Measurements from ENCODE around the gene CD27. TPM values are rescaled to one million over a fixed set of nuclear protein-coding genes. Genes with fewer than 3 reads are reported as not detected.

CD27 gene
- total RNA-seq (2021) (0.23 to 0.34 TPM (median 0.28 TPM) in 3 replicates), Bru-seq, nascent RNA (percentile 1 among the genes with signal in this experiment)
- long read RNA-seq, experiment 1, partial matches to known transcripts, result 1 of 1 reads
- long read RNA-seq, experiment 1, other reads (novel, unspliced or antisense), result 0 of 1 reads
- long read RNA-seq, experiment 2, partial matches to known transcripts, result 1 of 1 reads
- long read RNA-seq, experiment 2, other reads (novel, unspliced or antisense), result 0 of 1 reads
- long read RNA-seq, experiment 3, result 0 reads

GRCh38 chr12:6444704-6445688, at the start of gene CD27:
CD27 (plus strand) TSS chr12:6444955; CDS start chr12:6445096, 141 bp downstream.
- TF ChIP-seq, protein P1, sequence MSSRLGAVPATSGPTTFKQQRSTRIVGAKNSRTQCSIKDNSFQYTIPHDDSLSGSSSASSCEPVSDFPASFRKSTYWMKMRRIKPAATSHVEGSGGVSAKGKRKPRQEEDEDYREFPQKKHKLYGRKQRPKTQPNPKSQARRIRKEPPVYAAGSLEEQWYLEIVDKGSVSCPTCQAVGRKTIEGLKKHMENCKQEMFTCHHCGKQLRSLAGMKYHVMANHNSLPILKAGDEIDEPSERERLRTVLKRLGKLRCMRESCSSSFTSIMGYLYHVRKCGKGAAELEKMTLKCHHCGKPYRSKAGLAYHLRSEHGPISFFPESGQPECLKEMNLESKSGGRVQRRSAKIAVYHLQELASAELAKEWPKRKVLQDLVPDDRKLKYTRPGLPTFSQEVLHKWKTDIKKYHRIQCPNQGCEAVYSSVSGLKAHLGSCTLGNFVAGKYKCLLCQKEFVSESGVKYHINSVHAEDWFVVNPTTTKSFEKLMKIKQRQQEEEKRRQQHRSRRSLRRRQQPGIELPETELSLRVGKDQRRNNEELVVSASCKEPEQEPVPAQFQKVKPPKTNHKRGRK (CRISPR knock-in tag; IDR thresholded peaks at IDR 0.05; ENCODE audit: borderline replicate concordance), result no peak
- TF ChIP-seq NR3C1 (CRISPR knock-in tag; conservative IDR thresholded peaks at IDR 0.05; ENCODE audit: low read depth), result no peak
- TF ChIP-seq NFE2L1 (CRISPR knock-in tag; IDR thresholded peaks at IDR 0.05), result no peak
- no peak for TF ChIP-seq TCF7 (CRISPR knock-in tag; IDR thresholded peaks at IDR 0.05; ENCODE audit: low read depth)
- no peak for TF ChIP-seq NFATC4 (CRISPR knock-in tag; IDR thresholded peaks at IDR 0.05)
- TF ChIP-seq E2F1 (CRISPR knock-in tag; IDR thresholded peaks at IDR 0.05), result no peak
- no peak for TF ChIP-seq ZNF263 (CRISPR knock-in tag; IDR thresholded peaks at IDR 0.05; ENCODE audit: low read depth)
- TF ChIP-seq JUN (CRISPR knock-in tag; IDR thresholded peaks at IDR 0.05), result no peak
- no peak for TF ChIP-seq ERG (CRISPR knock-in tag; IDR thresholded peaks at IDR 0.05)
- TF ChIP-seq ZNF317 (CRISPR knock-in tag; IDR thresholded peaks at IDR 0.05; ENCODE audit: borderline replicate concordance, low read depth), result no peak
- no peak for TF ChIP-seq IRF2 (CRISPR knock-in tag; IDR thresholded peaks at IDR 0.05; ENCODE audit: borderline replicate concordance, low read depth)
- TF ChIP-seq, protein P2, sequence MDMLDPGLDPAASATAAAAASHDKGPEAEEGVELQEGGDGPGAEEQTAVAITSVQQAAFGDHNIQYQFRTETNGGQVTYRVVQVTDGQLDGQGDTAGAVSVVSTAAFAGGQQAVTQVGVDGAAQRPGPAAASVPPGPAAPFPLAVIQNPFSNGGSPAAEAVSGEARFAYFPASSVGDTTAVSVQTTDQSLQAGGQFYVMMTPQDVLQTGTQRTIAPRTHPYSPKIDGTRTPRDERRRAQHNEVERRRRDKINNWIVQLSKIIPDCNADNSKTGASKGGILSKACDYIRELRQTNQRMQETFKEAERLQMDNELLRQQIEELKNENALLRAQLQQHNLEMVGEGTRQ (CRISPR knock-in tag; IDR thresholded peaks at IDR 0.05), result no peak
- no peak for TF ChIP-seq ZNF121 (CRISPR knock-in tag; IDR thresholded peaks at IDR 0.05)
- TF ChIP-seq, protein P3, sequence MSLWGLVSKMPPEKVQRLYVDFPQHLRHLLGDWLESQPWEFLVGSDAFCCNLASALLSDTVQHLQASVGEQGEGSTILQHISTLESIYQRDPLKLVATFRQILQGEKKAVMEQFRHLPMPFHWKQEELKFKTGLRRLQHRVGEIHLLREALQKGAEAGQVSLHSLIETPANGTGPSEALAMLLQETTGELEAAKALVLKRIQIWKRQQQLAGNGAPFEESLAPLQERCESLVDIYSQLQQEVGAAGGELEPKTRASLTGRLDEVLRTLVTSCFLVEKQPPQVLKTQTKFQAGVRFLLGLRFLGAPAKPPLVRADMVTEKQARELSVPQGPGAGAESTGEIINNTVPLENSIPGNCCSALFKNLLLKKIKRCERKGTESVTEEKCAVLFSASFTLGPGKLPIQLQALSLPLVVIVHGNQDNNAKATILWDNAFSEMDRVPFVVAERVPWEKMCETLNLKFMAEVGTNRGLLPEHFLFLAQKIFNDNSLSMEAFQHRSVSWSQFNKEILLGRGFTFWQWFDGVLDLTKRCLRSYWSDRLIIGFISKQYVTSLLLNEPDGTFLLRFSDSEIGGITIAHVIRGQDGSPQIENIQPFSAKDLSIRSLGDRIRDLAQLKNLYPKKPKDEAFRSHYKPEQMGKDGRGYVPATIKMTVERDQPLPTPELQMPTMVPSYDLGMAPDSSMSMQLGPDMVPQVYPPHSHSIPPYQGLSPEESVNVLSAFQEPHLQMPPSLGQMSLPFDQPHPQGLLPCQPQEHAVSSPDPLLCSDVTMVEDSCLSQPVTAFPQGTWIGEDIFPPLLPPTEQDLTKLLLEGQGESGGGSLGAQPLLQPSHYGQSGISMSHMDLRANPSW (CRISPR knock-in tag; conservative IDR thresholded peaks at IDR 0.05; ENCODE audit: low read depth), result no peak
- no peak for TF ChIP-seq ZNF416 (CRISPR knock-in tag; IDR thresholded peaks at IDR 0.05)
- H3K4me1 Mint-ChIP-seq, result peaks cover 11% of the 10 kb centered on the region
- H3K4me3 Mint-ChIP-seq, result no peak within 1 kb of the TSS
- ChIA-PET CTCF (interaction anchor here (1.6 to 5.5 kb wide), 3 partner anchors 11 to 21 kb away, joined by 3 to 25 read pairs (median 13); no protein-coding TSS in a partner anchor), POLR2A (no interaction called here)
- ATAC-seq, result no peak
- H3K9me3 Mint-ChIP-seq, result no peaks in the 10 kb centered on the region
- DNase-seq (ENCODE audit: low spot score), result peak; percentile 5
- H3K27ac Mint-ChIP-seq, result no peak within 1 kb of the TSS; the same call in none of the 2 replicates
- no peaks in the 10 kb centered on the region for H3K27me3 Mint-ChIP-seq (ENCODE audit: low read depth)
- H3K36me3 Mint-ChIP-seq, result no peaks in the 10 kb centered on the region
